CD4-positive, alpha-beta memory T cell (primary cell): ENCODE results near the gene SIK3. TPM values are rescaled to one million over a fixed set of nuclear protein-coding genes. Genes with fewer than 3 reads are reported as not detected.

Source experiments
- CTCF ChIA-PET: fragments of 350-600 bp; sonication (Branson Sonifier 250); formaldehyde crosslinking; loops from one replicate; lab custom pipeline; 2021; ENCODE audit warnings: inconsistent platforms; ENCODE audit not compliant: partially characterized antibody; lab: Charles Lee
- POLR2A ChIA-PET: fragments of 350-600 bp; sonication (Branson Sonifier 250); formaldehyde crosslinking; loops from one replicate; lab custom pipeline; 2021; ENCODE audit not compliant: partially characterized antibody; lab: Charles Lee
- DNase-seq, 5 donors: peaks; one replicate each; pipeline versions ENCODE4 v3.0.0 to v3.0.0-alpha.2; 2020 to 2022; ENCODE audit warnings: mixed read lengths in 1 of 5
- H3K27ac ChIP-seq: one replicate; pipeline ENCODE4 v1.7.0; 2013; ENCODE audit warnings: low read depth, low read length
- H3K27me3 ChIP-seq: 2 replicates; pipeline ENCODE4 v1.7.0; 2013; ENCODE audit warnings: mild to moderate bottlenecking, low read length, moderate library complexity; ENCODE audit not compliant: insufficient read depth
- H3K36me3 ChIP-seq: 2 replicates; pipeline ENCODE4 v1.7.0; 2013; ENCODE audit warnings: mild to moderate bottlenecking, low read length, moderate library complexity; ENCODE audit not compliant: insufficient read depth
- H3K4me1 ChIP-seq: 2 replicates; pipeline ENCODE4 v1.7.0; 2013; ENCODE audit warnings: mild to moderate bottlenecking, low read length, moderate library complexity; ENCODE audit not compliant: insufficient read depth
- H3K4me3 ChIP-seq, 2 donors: one replicate each; pipeline ENCODE4 v1.7.0; 2013; ENCODE audit warnings: low read length in 2 of 2, mild to moderate bottlenecking in 1 of 2
- H3K9me3 ChIP-seq, 2 donors: one replicate each; pipeline ENCODE4 v1.7.0; 2013; ENCODE audit warnings: low read length in 2 of 2, control low read depth in 1 of 2; ENCODE audit not compliant: control insufficient read depth in 1 of 2
- H3K27ac Mint-ChIP-seq, 7 donors: one replicate each; pipeline ENCODE4 v1.8.0; 2020 to 2021; ENCODE audit warnings: mixed read lengths in 7 of 7, mild to moderate bottlenecking in 6 of 7, inconsistent platforms in 3 of 7, moderate library complexity in 3 of 7
- H3K27me3 Mint-ChIP-seq, 2 donors: one replicate each; pipeline ENCODE4 v1.8.0; 2020 to 2021; ENCODE audit warnings: mixed read lengths in 2 of 2
- H3K36me3 Mint-ChIP-seq, 2 donors: one replicate each; pipeline ENCODE4 v1.8.0; 2020 to 2021; ENCODE audit warnings: mixed read lengths in 2 of 2, inconsistent platforms in 1 of 2, mild to moderate bottlenecking in 1 of 2
- H3K4me1 Mint-ChIP-seq, 4 donors: one replicate each; pipeline ENCODE4 v1.8.0; 2020 to 2021; ENCODE audit warnings: mixed read lengths in 4 of 4, mild to moderate bottlenecking in 1 of 4
- H3K4me3 Mint-ChIP-seq, 8 donors: one replicate each; pipeline ENCODE4 v1.8.0; 2020 to 2021; ENCODE audit warnings: mixed read lengths in 8 of 8, mild to moderate bottlenecking in 7 of 8, moderate library complexity in 6 of 8, inconsistent platforms in 3 of 8
- H3K9me3 Mint-ChIP-seq, 8 donors: one replicate each; pipeline ENCODE4 v1.8.0; 2020 to 2021; ENCODE audit warnings: mixed read lengths in 8 of 8, mild to moderate bottlenecking in 5 of 8, inconsistent platforms in 3 of 8, moderate library complexity in 1 of 8
- intact Hi-C: fragments of 100-400 bp; cut with micrococcal nuclease; formaldehyde crosslinking; loops from one replicate; pipeline ENCODE4 v1.15.1; 2023
- polyA plus RNA-seq, 2 donors: library from polyadenylated mRNA; unstranded; fragments of 300-500 nt; fragmentation: Illumina TruSeq; gene quantifications; one replicate each; pipeline ENCODE4 v1.2.3, GENCODE V29; 2021
- total RNA-seq, 2 experiments: library from RNA; stranded (reverse); gene quantifications; one replicate each; pipeline ENCODE4 v1.2.3, GENCODE V29; 2021

SIK3 gene
- total and polyA plus RNA-seq, 4 experiments from 2014 or later, result 9.7 to 97.5 (median 62.5) TPM

DNA sequence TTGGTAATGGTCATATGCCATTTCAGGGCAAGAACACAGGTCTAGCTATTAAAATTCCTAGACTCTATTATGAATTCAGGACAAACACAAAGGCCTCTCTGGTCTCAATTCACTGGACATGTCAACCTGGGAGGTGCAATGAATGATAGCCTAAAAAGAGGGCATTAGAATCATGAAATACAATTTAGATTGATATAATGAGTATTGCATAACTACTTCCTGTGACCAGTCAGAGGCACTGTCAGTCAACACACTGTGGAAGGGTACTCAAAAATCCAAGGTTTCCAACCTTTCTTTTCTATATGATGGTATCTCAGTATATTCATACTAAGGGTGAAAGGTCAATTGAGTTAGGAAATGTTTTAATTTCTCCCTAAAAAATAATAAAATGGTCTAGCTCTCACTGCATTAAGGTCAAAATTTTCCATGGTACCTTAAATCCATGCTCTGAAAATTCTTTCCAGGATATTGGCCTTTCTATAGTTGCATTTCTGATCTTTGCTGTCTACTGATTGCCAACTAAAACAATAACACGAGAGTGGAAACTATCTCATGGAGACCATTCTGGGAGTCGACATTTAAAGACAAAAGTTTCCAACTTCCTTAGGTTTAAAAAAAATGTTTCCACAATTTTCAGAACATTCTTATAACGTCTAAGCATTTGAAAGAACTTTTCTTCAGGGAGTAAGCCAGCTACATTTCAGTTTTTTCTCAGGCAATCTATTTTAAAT lies 179.1 kb downstream of the SIK3 start:
- Histone ChIP-seq H3K9me3 (no peaks in the 10 kb centered on the region), H3K27me3 (no peaks in the 10 kb centered on the region), H3K4me1 (peaks cover 10% of the 10 kb centered on the region), H3K36me3 (no peaks in the 10 kb centered on the region), H3K27ac (no peak overlapping the region), H3K4me3 (no peak overlapping the region)
- DNase-seq, result no peak
- intact Hi-C loops, result no loop called here
- Mint-ChIP-seq H3K4me3 (no peak overlapping the region), H3K27me3 (no peaks in the 10 kb centered on the region), H3K36me3 (peaks cover 22 to 29% of the 10 kb centered on the region in 2 donors), H3K4me1 (peaks cover 7 to 46% (median 24%) of the 10 kb centered on the region in 4 donors), H3K9me3 (no peaks in the 10 kb centered on the region), H3K27ac (peak overlapping the region in 2 of 7 donors; percentile 41 to 53)
- ChIA-PET CTCF (interaction anchor here (1.2 to 2.0 kb wide), 10 partner anchors 10 to 187 kb away, joined by 3 to 11 read pairs (median 5); no protein-coding TSS in a partner anchor), POLR2A (interaction anchor here (0.7 to 1.5 kb wide), 3 partner anchors 9 to 66 kb away, joined by 3 to 4 read pairs (median 3); no protein-coding TSS in a partner anchor)

DNA sequence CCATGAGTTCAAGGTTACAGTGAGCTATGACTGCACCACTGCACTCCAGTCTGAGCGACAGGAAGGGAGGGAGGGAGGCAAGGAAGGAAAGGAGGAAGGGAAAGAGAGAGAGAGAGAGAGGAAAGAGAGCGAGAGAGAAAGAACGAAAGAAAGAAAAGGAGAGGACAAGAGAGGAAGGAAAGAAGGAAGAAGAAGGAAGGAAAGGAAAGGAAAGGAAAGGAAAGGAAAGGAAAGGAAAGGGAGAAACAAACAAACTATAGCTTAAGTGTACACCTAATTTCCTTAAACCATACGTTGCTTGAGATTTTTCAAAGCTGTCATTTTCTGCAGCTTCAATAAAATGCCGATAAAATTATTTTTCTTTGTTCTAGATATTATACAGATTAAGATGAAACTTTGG lies 180.6 kb downstream of the SIK3 start:
- H3K4me3 ChIP-seq, result no peak overlapping the region
- Mint-ChIP-seq H3K27me3 (no peaks in the 10 kb centered on the region), H3K9me3 (no peaks in the 10 kb centered on the region), H3K4me3 (no peak overlapping the region), H3K27ac (peak overlapping the region in 1 of 7 donors; percentile 19), H3K36me3 (peaks cover 19 to 24% of the 10 kb centered on the region in 2 donors), H3K4me1 (peaks cover 7 to 47% (median 21%) of the 10 kb centered on the region in 4 donors)
- no peaks in the 10 kb centered on the region for H3K36me3 ChIP-seq
- no peaks in the 10 kb centered on the region for H3K4me1 ChIP-seq
- intact Hi-C loops, result no loop called here
- DNase-seq, result no peak
- H3K27ac ChIP-seq, result no peak overlapping the region
- H3K27me3 ChIP-seq, result no peaks in the 10 kb centered on the region
- ChIA-PET POLR2A (interaction anchor here (1.1 kb wide), 2 partner anchors 40 to 65 kb away, joined by 3 to 4 read pairs; no protein-coding TSS in a partner anchor), CTCF (interaction anchor here (1.1 to 1.9 kb wide), 8 partner anchors 9 to 188 kb away, joined by 3 to 7 read pairs (median 4); partner anchors contain the start of gene APOA5)
- H3K9me3 ChIP-seq, result no peaks in the 10 kb centered on the region

DNA sequence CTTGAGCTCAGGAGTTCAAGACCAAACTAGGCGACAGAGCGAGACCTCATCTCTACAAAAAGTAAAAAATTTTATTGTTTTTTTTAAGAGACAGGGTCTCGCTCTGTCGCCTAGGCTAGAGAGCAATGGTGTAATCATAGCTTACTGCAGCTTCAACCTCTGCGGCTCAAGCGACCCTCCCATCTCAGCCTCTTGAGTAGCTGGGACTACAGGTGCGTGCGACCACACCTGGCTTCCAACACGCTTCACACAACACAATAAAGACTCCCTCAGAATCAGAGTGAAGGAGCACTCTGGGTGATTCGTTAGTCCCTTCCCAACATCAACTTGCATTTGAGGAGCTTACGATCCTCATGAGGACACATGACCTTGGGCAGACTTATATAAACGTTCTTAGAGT lies 181.3 kb downstream of the SIK3 start:
- Histone ChIP-seq H3K4me1 (no peaks in the 10 kb centered on the region), H3K27ac (no peak overlapping the region), H3K9me3 (no peaks in the 10 kb centered on the region), H3K4me3 (no peak overlapping the region), H3K27me3 (no peaks in the 10 kb centered on the region), H3K36me3 (no peaks in the 10 kb centered on the region)
- H3K36me3 Mint-ChIP-seq, result peaks cover 24% of the 10 kb centered on the region in 2 donors
- DNase-seq, result no peak
- POLR2A ChIA-PET, result interaction anchor here (1.1 kb wide), 1 partner anchor 41 kb away, joined by 4 read pairs; no protein-coding TSS in a partner anchor
- no peak overlapping the region for H3K4me3 Mint-ChIP-seq
- intact Hi-C loops, result no loop called here
- H3K9me3 Mint-ChIP-seq, result no peaks in the 10 kb centered on the region
- H3K27me3 Mint-ChIP-seq, result no peaks in the 10 kb centered on the region
- H3K4me1 Mint-ChIP-seq, result peaks cover 8 to 48% (median 26%) of the 10 kb centered on the region in 4 donors
- peak overlapping the region in 4 of 7 donors; percentile 25 to 74 (median 46) for H3K27ac Mint-ChIP-seq
- CTCF ChIA-PET, result interaction anchor here (1.1 to 1.9 kb wide), 7 partner anchors 10 to 189 kb away, joined by 3 to 7 read pairs (median 5); partner anchors contain the start of gene APOA5

GRCh38 chr11:116916052-116916451 lies 182.2 kb downstream of the SIK3 start:
- intact Hi-C loops, result no loop called here
- Mint-ChIP-seq H3K4me1 (peaks cover 10 to 48% (median 28%) of the 10 kb centered on the region in 4 donors), H3K27ac (no peak overlapping the region), H3K4me3 (no peak overlapping the region), H3K9me3 (no peaks in the 10 kb centered on the region), H3K36me3 (peaks cover 24 to 28% of the 10 kb centered on the region in 2 donors), H3K27me3 (no peaks in the 10 kb centered on the region)
- Histone ChIP-seq H3K27ac (no peak overlapping the region), H3K9me3 (no peaks in the 10 kb centered on the region), H3K4me1 (no peaks in the 10 kb centered on the region), H3K27me3 (no peaks in the 10 kb centered on the region), H3K4me3 (no peak overlapping the region), H3K36me3 (no peaks in the 10 kb centered on the region)
- ChIA-PET CTCF (no interaction called here), POLR2A (no interaction called here)
- DNase-seq, result no peak

- no peaks in the 10 kb centered on the region for H3K36me3 ChIP-seq
- POLR2A ChIA-PET, result interaction anchor here (0.7 kb wide), 1 partner anchor 13 kb away, joined by 3 read pairs; no protein-coding TSS in a partner anchor
- intact Hi-C loops, result loop anchor here (2.0 kb wide), 1 partner anchor 16 kb away; no protein-coding TSS in a partner anchor
- Mint-ChIP-seq H3K4me3 (no peak overlapping the region), H3K36me3 (peaks cover 15 to 27% of the 10 kb centered on the region in 2 donors), H3K27me3 (no peaks in the 10 kb centered on the region), H3K9me3 (no peaks in the 10 kb centered on the region), H3K4me1 (peaks cover 20 to 52% (median 31%) of the 10 kb centered on the region in 4 donors), H3K27ac (peak overlapping the region in 1 of 7 donors; percentile 59)
- H3K27ac ChIP-seq, result no peak overlapping the region
- H3K4me3 ChIP-seq, result no peak overlapping the region
- H3K27me3 ChIP-seq, result no peaks in the 10 kb centered on the region
- CTCF ChIA-PET, result no interaction called here
- H3K9me3 ChIP-seq, result no peaks in the 10 kb centered on the region
- peaks cover 8% of the 10 kb centered on the region for H3K4me1 ChIP-seq
- DNase-seq, result no peak
Measured at GRCh38 chr11:116913000-116913399, 185.2 kb downstream of the SIK3 start.

DNA sequence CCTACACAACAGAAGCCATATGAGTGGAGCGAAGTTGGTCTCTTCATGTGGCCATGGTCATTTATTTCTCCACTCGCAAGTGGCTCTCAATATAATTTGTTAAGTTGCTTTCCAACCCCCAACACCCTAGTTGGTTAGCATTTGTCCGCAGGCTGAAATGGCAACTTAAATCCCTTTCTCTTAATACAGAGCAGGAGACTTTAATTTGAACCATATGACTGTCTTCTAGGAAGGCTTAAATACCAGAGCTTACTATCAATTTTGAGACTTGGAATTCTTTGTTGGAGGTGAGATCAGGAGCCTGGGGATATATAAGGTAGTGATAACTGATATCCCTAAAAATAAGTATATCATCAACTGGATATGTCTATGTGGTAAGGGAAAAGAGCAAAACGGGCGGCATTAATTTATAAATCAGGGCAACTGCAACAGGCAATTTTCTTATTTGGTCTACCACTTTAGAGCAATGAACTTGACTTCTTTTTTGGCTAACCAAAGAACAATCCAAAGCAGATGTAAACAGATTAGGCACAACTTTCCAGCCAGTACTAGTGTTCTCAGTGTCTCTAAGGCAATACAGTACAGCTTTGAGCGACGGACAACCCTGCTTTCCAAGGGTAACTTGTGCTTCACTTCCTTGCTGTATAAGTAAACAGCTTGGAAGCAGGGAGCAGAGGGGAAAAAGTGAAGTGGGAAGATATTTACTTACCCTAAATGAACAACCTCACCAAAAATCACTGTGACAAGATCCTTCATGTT lies 186.1 kb downstream of the SIK3 start:
- no peaks in the 10 kb centered on the region for H3K36me3 ChIP-seq
- H3K27ac Mint-ChIP-seq, result peak overlapping the region in 1 of 7 donors; percentile 47
- peaks cover 15 to 30% of the 10 kb centered on the region in 2 donors for H3K36me3 Mint-ChIP-seq
- H3K27me3 Mint-ChIP-seq, result no peaks in the 10 kb centered on the region
- peaks cover 0 to 2% (median 0%) of the 10 kb centered on the region in 8 donors for H3K9me3 Mint-ChIP-seq
- ChIA-PET POLR2A (interaction anchor here (0.7 kb wide), 1 partner anchor 14 kb away, joined by 3 read pairs; no protein-coding TSS in a partner anchor), CTCF (no interaction called here)
- H3K4me3 Mint-ChIP-seq, result no peak overlapping the region
- DNase-seq, result no peak
- intact Hi-C loops, result loop anchor here (2.0 kb wide), 1 partner anchor 17 kb away; no protein-coding TSS in a partner anchor
- peaks cover 22 to 51% (median 32%) of the 10 kb centered on the region in 4 donors for H3K4me1 Mint-ChIP-seq
- no peak overlapping the region for H3K27ac ChIP-seq
- no peak overlapping the region for H3K4me3 ChIP-seq
- H3K27me3 ChIP-seq, result no peaks in the 10 kb centered on the region
- H3K9me3 ChIP-seq, result no peaks in the 10 kb centered on the region
- peaks cover 9% of the 10 kb centered on the region for H3K4me1 ChIP-seq
